KOPT-K1 (cell line): ENCODE data around the gene SLCO4A1.

Experiments used
- H3K27ac ChIP-seq: fragments of 200-600 bp; sonication (generic); 2 replicates; pipeline ENCODE4 v1.5.1; 2016; ENCODE audit warnings: antibody characterized with exemption, mild to moderate bottlenecking, low read depth, low read length; ENCODE audit not compliant: poor library complexity, severe bottlenecking
- H3K36me3 ChIP-seq: fragments of 200-600 bp; sonication (generic); 2 replicates; pipeline ENCODE4 v1.5.1; 2017; ENCODE audit warnings: antibody characterized with exemption, mild to moderate bottlenecking, low read length, moderate library complexity; ENCODE audit not compliant: insufficient read depth
- H3K9me3 ChIP-seq: fragments of 200-600 bp; sonication (generic); 2 replicates; pipeline ENCODE4 v1.5.1; 2017; ENCODE audit warnings: antibody characterized with exemption, low read length, mild to moderate bottlenecking; ENCODE audit not compliant: insufficient read depth, poor library complexity, severe bottlenecking

Gene SLCO4A1

GRCh38 chr20:62714799-62715198 is 72.5 kb downstream of the SLCO4A1 start:
- Histone ChIP-seq H3K27ac (no peak overlapping the region), H3K36me3 (no peaks in the 10 kb centered on the region), H3K9me3 (peaks cover 6% of the 10 kb centered on the region)

- H3K9me3 ChIP-seq = peaks cover 10% of the 10 kb centered on the region
- peak overlapping the region; percentile 61 for H3K27ac ChIP-seq
- no peaks in the 10 kb centered on the region for H3K36me3 ChIP-seq
These were observed 72.9 kb downstream of the SLCO4A1 start for GRCh38 chr20:62715201-62715600.

- peaks cover 21% of the 10 kb centered on the region for H3K9me3 ChIP-seq
- peak overlapping the region; percentile 61 for H3K27ac ChIP-seq
- no peaks in the 10 kb centered on the region for H3K36me3 ChIP-seq
These were observed 74.1 kb downstream of the SLCO4A1 start for GRCh38 chr20:62716198-62716940.

GRCh38 chr20:62716941-62717310 is 74.6 kb downstream of the SLCO4A1 start:
- no peaks in the 10 kb centered on the region for H3K36me3 ChIP-seq

GRCh38 chr20:62717933-62718332 is 75.6 kb downstream of the SLCO4A1 start:
- Histone ChIP-seq H3K27ac (no peak overlapping the region), H3K9me3 (peaks cover 30% of the 10 kb centered on the region), H3K36me3 (no peaks in the 10 kb centered on the region)

More at GRCh38 chr20:62716941-62717310, 74.6 kb downstream of the SLCO4A1 start:
- Histone ChIP-seq H3K9me3 (peaks cover 27% of the 10 kb centered on the region), H3K27ac (peak overlapping the region; percentile 61)

GRCh38 chr20:62718546-62718945 is 76.2 kb downstream of the SLCO4A1 start:
- Histone ChIP-seq H3K27ac (no peak overlapping the region), H3K9me3 (peaks cover 30% of the 10 kb centered on the region), H3K36me3 (no peaks in the 10 kb centered on the region)

GRCh38 chr20:62719250-62719935 is 77.1 kb downstream of the SLCO4A1 start:
- Histone ChIP-seq H3K36me3 (no peaks in the 10 kb centered on the region), H3K27ac (no peak overlapping the region), H3K9me3 (peaks cover 30% of the 10 kb centered on the region)
